Right lung (tissue), 5 donors: ENCODE measurements around the gene PAAF1. TPM values are rescaled to one million over a fixed set of nuclear protein-coding genes. Genes with fewer than 3 reads are reported as not detected.

Experiments
- DNase-seq, 2 donors: peaks; one replicate each; pipeline ENCODE4 v3.0.0-alpha.2; 2013
- polyA plus RNA-seq, 5 donors: library from polyadenylated mRNA; unstranded; fragments of 120-200 nt; gene quantifications; one replicate each; pipeline versions ENCODE4 v1.2.1 to v1.2.3, GENCODE V29; 2013; ENCODE audit warnings: inconsistent platforms in 1 of 5, low replicate concordance in 1 of 5; ENCODE audit not compliant: insufficient read length in 5 of 5, insufficient read depth in 1 of 5

The PAAF1 gene
- polyA plus RNA-seq, 5 donors: 32.5 to 43.0 (median 35.1) TPM

DNA sequence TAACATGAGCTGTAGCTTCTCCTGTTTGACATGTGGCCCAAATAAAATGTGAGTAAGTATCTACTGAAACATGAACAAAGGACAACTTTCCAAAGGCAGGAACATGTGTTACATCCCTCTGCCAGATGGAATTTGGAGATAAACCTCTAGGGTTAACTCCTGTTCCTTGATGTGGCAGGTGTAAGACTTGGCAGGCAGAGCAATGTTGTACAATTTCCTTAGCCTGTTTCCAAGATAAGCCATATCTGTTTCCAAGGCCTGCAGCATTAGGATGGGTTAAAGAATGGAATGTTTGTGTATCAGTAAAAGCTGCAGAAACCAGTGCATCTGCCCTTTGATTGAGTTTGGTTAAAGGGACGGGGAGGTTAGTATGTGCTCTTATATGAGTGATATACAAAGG, 65.2 kb downstream of the PAAF1 start:
- no peak for DNase-seq

DNA sequence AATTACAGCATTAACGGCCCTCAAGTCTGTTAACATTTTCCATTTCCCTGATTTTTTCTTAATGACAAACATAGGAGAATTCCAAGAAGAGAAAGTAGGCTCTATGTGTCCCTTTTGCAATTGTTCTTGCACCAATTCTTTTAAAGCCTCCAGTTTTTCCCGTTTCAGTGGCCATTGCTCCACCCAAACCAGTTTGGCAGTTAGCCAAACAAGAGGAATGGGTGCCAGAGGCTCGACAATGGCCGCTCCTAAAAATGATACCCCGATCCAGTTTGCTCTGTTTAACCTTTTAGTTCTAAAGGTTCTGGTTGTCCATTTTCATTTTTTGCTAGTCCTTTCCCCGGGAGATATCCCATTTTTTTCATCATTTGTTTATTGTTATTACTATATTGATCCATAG, 67.3 kb downstream of the PAAF1 start:
- no peak for DNase-seq

DNA sequence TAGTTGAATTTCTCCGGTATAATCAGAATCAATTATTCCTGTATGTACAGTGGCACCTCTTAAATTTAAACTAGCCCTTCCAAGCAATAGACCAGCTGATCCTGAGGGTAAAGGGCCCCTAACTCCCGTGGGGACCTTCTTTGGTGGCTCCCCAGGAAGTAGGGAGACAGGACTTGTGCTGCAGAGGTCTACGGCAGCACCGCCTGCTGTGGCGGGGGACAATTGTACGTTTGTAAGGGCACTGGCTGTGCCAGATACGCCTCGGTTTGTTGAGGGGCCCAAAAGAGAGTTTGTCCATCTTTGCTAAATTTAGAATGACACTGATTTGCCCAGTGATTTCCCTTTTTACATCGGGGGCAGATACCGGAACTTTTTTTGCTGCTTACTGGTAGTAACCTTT, 68.1 kb downstream of the PAAF1 start:
- DNase-seq: no peak

DNA sequence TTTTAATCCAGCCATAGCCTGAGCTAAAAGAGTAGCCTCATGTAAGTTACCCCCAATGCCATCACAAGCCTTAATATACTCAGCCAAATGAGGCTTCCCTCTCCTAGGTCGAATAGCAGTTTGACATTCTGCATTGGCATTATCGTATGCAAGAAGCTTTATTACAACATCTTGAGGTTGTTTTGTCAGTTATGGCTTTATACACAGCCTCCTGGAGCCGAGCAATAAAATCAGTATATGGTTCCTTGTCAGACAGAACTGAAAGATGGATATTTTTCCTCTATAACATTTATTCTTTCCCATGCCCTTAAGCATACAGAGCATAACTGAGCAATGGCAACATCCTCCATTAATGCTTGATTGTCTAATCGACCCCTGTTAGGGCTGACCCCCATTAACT, 68.6 kb downstream of the PAAF1 start:
- DNase-seq: no peak

DNA sequence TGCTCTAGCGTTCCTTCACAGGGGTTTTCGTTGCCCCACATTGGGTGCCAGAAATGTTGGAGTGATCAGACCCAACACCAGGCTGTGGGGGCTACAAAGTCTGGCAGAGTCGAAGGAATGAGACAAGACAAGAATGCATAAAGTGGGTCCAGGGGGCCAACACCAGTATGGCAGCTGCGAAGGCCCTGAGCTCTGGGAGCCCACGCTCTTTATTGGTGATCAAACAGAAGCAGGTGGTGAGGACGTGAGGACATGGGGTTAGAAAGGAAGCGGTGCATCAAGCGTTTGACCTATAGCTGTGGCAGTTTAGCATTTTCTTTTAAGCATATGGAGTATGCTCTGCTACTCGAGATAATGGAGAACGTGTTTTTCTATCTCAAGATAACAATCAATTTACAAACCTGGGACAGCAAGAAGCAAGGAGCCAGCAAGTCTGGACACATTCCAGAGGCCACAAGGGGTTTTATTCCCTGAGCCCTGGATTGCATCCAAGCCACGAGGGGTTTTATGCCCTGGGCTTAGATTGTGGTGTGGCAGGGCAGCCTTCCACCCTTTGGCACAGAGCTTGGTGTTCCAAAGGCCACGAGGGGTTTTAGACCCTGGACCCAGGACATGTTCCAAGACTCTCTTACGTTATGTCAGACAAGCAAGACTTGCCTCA, 70.1 kb downstream of the PAAF1 start:
- no peak for DNase-seq

DNA sequence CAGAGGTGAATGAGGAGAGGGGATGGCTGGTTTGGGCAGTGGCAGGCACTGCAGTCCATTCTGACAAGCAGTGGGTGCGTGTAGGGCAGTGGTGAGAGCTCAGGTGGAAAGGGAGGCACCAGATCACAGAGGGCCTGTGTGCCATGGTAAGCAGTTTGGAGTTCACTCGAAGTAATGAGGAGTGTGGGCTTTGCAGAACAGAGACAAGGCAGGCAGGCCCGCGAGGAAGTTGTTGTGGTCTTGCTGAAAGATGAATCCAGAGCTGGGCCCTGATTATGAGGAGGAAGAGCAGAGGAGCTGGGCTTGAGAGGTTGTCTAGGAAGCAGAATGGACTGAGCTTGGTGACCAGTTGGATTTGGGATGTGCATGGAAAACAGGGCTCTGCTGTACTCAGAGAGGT, 72.4 kb downstream of the PAAF1 start:
- no peak for DNase-seq

DNA sequence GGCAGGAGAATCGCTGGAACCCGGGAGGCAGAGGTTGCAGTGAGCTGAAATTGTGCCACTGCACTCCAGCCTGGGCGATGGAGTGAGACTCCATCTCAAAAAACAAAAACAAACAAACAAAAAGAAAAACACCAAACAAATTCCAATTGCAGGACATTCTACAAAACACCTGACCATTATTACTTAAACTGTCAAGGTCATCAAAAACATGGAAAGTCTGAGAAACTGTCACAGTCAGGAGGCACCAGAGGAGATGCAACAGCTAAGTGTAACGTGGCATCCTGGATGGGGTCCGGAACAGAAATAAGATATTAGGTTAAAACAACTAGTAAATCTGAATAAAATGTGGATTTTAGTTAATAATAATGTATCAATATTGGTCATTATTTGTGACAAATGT, 73.1 kb downstream of the PAAF1 start:
- DNase-seq: no peak

DNA sequence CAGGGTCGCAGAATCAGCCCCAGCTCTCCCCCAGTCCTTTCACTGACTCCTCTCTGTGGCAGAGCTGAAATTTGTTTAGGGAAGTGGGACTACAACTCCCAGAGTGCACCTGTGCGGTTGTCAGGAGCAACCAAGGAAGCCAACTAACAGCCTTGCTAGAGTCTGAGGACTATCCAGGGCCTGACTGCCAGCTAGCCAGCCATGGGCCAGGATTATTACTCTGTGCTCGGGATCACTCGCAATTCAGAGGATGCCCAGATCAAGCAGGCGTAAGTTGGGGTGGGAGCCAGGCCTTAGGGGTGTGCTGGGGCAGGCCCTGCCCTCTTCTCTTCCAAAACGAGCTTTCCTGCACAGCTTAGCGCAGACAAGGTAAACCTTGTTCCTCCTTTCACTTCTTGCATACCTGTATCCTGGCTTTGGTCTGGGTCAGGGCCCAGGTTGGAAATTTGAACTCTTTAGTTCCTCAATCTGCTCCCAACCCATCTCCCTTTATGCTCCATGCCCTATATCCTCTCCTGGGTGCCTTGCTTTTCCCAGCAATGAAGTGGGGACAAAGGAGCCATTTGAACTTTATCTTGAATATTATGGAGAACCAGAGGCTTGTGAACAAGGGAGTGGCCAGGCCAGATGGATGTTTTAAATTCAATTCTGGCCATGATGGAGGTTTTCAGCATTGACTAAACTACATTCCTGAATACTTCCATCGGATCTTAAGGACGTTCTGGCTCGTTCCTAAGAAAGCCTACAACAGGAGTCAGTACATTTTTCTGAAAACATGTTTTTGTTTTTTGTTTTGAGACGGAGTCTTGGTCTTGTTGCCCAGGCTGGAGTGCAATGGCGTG, 74.3 kb downstream of the PAAF1 start, which contains the start of gene DNAJB13:
DNAJB13 (plus strand) TSS at position 158 of the 842 bp plus-strand sequence; CDS start at position 202, 44 bp downstream.
- DNase-seq: peak; percentile 14 to 26

DNA sequence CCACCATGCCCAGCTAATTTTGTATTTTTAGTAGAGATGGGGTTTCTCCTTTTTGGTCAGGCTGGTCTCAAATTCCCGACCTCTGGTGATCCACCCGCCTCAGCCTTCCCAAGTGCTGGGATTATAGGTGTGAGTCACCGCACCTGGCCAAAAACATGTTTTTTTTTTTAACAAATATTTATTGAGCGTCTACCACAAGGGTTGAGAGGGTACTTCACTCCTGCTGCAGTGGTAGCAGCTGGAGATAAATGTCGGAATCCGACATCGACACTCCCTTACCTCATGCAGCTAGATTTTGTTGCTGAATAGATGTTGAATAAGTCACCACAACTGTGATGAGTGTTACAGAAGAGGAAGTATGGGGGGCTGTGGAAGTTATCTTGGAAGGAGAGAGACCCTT, 75.0 kb downstream of the PAAF1 start:
- DNase-seq: no peak

DNA sequence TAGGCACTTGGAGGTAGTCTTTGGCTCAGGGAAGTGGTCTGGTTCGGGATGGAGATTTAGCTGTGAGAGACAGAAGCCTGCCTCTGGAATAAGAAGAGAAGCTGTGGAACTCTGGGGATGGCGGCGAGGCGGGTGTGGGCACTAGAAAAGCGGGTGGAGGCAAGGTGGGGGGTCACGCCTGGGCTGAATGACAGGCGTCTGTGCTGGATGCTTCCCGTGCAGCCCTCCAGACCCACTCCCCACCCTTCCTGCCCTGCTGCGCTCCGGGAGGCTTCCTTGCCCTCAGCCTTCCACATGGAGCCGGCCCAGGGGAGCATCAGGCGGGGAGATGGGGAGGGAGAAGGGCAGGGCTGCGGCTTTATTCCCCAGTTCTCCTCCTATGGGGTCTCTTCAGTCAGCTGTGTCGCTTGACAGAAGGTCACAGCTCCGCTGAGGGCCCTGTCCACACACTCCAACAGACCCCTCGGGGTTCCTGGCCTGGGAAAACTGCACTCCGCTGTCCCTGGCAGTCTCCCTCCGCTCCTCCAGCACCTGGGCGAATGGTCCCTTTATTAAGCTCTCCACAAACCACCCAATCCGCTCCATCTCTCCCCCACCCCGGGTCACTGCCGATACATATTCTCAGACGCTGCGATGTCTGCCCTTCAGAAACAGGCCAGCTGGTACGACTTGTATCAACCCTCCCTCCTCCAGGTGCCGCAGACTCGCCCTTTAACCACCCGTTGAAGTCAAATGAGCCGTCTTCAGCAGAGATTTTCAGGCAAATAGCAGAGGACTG, 80.3 kb downstream of the PAAF1 start:
- DNase-seq: no peak

DNA sequence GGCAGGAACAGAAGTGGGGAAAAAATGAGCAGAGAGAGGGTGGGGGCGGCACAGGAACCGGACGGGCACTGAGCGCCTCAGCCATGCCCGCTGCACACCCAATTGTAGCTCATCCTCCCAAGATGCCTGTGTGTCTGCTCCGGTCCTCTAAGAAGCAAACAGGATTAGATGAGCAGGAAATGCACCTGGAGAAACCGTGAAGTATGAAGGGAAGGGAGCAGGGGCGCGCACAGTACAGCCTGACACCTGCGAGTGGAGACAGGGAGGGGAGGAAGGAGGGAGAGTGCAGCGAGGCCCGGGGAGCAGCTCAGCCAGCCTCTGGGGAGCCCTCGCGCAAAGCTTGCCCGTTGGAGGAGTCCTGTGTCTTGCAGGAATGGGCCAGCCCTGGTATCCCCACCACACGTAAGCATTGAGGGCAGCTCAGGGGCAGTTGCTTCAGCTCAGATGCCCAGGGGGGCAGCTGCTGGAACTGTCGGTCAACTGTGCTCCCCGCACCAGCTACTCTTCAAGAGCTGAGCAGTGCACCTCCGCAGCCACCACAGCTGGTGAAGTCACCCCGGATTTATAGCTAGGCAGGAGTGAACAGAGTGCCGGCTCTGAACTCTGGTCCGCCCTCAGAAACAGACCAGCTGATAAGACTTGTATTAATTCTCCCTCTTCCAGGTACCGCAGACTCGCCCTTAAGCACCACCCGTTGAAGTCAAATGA, 81.0 kb downstream of the PAAF1 start:
- no peak for DNase-seq

DNA sequence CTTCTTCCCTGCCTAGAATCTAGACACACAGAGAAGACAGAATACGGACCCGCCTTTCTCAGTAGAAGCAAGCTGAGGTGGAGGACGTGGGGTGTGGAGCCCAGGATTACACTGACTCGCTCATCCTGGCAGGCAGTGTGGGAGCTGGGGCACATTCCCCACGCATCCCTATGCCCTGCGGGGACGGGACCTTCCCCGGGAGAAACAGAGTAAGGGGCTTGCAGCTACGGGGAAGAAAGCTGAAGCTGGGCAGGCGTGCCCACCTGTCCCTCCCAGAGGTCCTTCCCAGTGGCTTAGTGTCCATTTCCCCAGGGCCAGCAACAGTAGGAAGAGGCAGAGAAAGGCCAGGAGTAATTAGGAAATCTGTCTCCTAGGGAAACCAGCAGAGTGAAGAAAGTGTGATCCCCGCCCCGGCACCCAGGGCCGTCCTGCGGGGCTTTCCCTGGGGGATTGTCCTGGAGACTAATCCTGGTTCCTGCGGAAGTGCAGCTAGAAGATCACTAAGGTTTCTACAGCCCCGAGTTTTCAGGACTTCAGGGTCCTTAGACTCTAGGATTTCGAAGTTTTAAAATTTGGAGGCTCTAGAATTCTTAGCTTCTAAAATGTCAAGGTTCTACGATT, 81.8 kb downstream of the PAAF1 start:
- DNase-seq: no peak

DNA sequence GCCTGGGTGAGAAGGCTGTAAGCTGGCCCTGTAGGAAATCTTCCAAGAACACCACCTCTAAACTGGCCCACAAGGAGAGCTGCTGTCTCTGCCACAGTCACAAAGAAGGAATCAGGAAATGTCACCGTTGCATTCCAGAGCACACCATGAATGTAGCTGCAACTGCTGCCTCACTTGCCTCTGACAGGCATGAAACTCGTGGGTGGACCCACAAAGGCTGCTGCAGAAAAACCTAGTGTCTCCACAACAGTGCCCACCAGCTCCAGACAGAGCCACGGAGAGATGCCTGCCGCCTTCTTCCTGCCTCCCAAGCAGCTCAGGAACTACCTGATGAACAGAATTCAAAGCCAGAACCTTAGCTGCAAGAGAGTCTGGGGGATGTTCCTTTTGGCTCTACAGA, 84.5 kb downstream of the PAAF1 start:
- no peak for DNase-seq

DNA sequence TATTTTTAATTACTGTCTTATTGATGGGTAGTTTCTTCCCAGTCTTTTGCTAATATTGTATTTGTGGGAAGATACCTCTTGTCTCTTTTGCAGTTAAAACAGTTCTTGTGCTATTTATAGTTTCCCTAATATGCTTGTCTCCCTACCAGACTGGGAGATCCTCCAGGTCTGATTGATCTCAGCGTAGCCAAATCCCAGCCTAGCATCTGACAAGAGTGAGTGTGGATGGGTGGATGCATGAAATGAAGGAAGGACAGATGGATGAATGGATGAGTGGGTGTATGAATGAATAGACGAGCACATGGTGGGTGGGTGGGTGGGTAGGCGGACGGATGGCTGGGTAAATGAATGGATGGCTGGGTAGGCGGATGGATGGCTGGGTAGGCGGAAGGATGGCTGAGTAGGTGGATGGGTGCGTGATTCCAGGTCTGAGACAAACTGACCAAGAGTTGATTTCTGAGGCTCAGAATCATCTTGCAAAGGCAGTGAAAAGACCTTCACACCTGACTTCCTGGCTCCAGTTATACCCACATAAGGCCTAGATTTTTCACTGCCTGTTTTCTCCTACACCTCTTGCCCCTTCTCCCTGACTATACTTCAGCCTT, 85.4 kb downstream of the PAAF1 start:
- no peak for DNase-seq

DNA sequence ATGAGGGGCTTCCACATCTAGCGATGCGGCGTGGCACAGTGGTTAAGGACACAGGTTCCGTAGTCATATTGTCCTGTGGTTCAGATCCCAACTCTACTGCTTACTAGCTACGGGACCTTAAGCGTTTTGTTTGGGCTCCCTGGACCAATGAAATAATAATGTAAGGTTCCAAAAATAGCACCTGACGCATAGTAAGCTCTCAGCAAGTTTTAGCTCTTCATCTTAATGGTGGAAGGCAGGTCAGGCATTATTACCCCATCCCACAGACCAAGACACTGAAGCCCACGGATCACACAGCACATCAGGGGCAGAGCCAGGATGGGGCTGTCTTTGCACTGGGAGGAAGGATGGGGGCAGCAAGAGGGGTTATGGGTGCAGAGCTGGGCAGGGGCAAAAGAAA, 87.1 kb downstream of the PAAF1 start:
- DNase-seq: no peak

DNA sequence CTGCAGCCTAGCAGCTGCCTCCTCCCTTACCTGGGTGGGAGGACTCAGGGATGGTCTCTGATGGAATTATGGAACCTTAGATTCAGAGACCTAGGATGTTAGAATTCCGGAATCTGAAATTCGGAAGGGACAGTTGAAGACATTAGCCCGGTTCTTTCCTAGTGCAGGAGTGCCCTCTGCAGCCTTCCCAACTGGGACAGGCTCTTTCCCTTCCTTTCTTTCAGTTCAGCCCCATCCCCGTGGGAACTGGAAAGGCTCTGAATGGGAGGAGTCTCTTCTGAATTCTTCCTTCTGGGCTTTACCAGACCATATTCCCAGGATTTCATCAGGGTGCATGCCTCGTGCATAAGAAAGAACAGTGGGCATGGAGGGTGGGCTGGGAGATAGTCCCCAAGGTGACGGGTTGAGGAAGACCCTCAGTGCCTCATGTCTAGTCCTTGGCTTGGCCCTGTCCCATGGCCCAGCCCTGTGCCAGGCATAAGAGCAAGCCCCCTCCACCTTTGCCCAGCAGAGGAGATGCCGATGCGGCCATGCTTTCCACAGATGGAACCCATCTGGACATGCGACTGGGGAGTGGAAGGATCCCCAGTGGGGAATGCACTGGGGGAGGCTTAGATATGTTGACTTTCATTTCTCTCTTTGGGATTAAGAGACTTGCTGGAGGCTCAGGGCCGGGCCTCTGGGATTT, 88.4 kb downstream of the PAAF1 start:
- DNase-seq: no peak

DNA sequence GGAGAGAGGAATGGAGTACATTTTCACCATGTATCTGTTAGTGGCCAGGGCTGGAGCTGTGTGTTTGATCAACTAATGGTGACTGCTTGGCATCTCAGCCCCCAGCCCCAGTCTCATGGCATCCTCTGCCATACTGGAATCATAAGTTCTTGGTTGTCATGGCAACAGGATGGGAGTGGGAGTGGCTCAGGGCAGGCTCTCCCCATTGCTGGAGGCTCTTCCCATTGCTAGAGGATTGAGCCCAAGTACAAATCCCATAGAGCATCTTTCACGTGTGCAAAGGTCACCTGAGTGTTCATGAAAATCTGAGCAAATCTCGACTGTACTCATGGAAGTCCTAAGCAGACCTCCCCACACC, 88.9 kb downstream of the PAAF1 start:
- DNase-seq: no peak

DNA sequence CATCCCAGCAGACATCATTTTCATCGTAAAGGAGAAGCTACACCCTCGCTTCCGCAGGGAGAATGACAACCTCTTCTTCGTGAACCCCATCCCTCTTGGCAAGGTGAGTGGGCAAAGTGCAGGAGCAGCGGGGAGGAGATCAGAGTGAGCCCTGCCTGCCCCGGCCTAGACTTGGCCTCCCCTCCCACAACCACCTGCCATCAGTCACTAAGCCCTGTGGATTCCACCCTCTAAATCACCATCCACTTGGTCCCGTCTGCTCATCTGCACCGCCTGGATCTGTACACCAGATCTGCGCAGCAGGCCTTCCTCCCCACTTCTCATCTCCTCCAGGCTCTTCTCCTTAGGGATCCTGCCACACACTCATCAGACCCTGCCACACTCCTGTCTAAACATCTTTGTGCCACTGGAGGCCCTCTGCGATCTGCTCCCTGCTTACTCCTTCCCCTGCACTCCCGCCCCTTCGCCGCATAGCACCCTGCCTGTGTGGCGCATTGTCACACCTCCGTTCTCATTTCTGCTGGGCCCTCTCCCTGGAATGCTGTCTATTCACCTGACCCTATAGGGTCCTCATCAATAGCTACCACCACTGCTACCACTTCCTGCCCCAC, 91.7 kb downstream of the PAAF1 start:
- DNase-seq: no peak

DNA sequence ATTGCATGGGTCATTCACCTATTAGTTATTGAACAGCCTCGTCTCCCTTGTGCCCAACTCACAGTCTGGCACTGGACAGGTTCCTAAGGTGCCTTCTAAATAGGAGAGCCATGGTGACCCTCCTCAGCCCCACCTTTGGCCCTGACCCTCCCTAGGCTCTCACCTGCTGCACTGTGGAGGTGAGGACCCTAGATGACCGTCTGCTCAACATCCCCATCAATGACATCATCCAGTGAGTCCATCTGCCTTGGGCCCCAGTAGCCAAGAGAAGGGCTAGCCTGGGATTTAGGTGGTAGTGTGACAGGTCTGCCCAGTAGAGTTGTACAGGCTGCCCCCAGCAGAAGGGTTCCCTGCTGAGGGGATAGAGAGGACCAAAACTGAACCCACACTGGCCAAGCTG, 92.3 kb downstream of the PAAF1 start:
- no peak for DNase-seq
